Thymus (tissue), 11 donors: ENCODE measurements around the gene NDUFAF8. TPM values are rescaled to one million over a fixed set of nuclear protein-coding genes. Genes with fewer than 3 reads are reported as not detected.
"Not testable (repeated sequence)": the region's sequence is repeated elsewhere in the genome, so short reads cannot be mapped to it uniquely, and the experiment has no call there.

ENCODE experiments used
- DNase-seq, 9 donors: peaks; one replicate each; pipeline ENCODE4 v3.0.0-alpha.2; 2013; ENCODE audit warnings: low spot score in 9 of 9, low read depth in 6 of 9, missing footprints in 1 of 9
- H3K27ac ChIP-seq, 2 donors: one replicate each; pipeline ENCODE4 v1.5.1; 2013; ENCODE audit warnings: control low read depth in 1 of 2, low read depth in 1 of 2, low read length in 1 of 2, mild to moderate bottlenecking in 1 of 2, moderate library complexity in 1 of 2
- H3K27me3 ChIP-seq, 2 donors: one replicate each; pipeline ENCODE4 v1.5.1; 2013; ENCODE audit warnings: low read length in 1 of 2; ENCODE audit not compliant: control insufficient read depth in 2 of 2, insufficient read depth in 1 of 2
- H3K36me3 ChIP-seq, 2 donors: one replicate each; pipeline ENCODE4 v1.5.1; 2013; ENCODE audit warnings: low read length in 1 of 2, mild to moderate bottlenecking in 1 of 2, moderate library complexity in 1 of 2; ENCODE audit not compliant: control insufficient read depth in 2 of 2, insufficient read depth in 2 of 2
- H3K4me1 ChIP-seq, 2 donors: one replicate each; pipeline ENCODE4 v1.5.1; 2013; ENCODE audit warnings: low read length in 2 of 2; ENCODE audit not compliant: control insufficient read depth in 2 of 2, insufficient read depth in 2 of 2
- H3K4me3 ChIP-seq, 2 donors: one replicate each; pipeline ENCODE4 v1.5.1; 2013; ENCODE audit warnings: low read length in 2 of 2, control low read depth in 1 of 2, mild to moderate bottlenecking in 1 of 2
- H3K9me3 ChIP-seq, 2 donors: one replicate each; pipeline ENCODE4 v1.5.1; 2013; ENCODE audit warnings: low read length in 1 of 2, mild to moderate bottlenecking in 1 of 2; ENCODE audit not compliant: control insufficient read depth in 2 of 2, insufficient read depth in 1 of 2
- WGBS: extraction: QIAGEN DNeasy Blood & Tissue Kit; methylation state at CpG from one replicate; pipeline ENCODE4 v1.1.7; 2013; 5-methylcytosine and 5-hydroxymethylcytosine counted together
- polyA plus RNA-seq: library from polyadenylated mRNA; stranded (reverse); fragments of 200-250 nt; gene quantifications from one replicate; pipeline ENCODE4 v1.2.3, GENCODE V29; 2013
- total RNA-seq: library from RNA; stranded (reverse); fragments of 120-200 nt; gene quantifications from one replicate; pipeline ENCODE4 v1.2.4, GENCODE V29; 2013
- donor health status: healthy.

Gene NDUFAF8
- total and polyA plus RNA-seq, 2 donors, result 47.1 to 101 TPM

- no peaks in the 10 kb centered on the region for H3K9me3 ChIP-seq
- peaks cover 3 to 8% of the 10 kb centered on the region in 2 donors for H3K27me3 ChIP-seq
- H3K27ac ChIP-seq, result no peak overlapping the region
- H3K4me1 ChIP-seq, result peaks cover 10 to 23% of the 10 kb centered on the region in 2 donors
- H3K36me3 ChIP-seq, result peaks cover 10 to 23% of the 10 kb centered on the region in 2 donors
- no peak for DNase-seq
- WGBS, result 97% methylated on average over 11 of the region's 11 CpGs
- H3K4me3 ChIP-seq, result no peak overlapping the region
Observed at GRCh38 chr17:81218991-81219390, 20.1 kb upstream of the NDUFAF8 start.

- no peak overlapping the region for H3K4me3 ChIP-seq
- H3K27me3 ChIP-seq, result peaks cover 3 to 13% of the 10 kb centered on the region in 2 donors
- H3K4me1 ChIP-seq, result peaks cover 10 to 24% of the 10 kb centered on the region in 2 donors
- no peaks in the 10 kb centered on the region for H3K9me3 ChIP-seq
- no peak for DNase-seq
- WGBS, result 97% methylated on average over 24 of the region's 24 CpGs
- H3K27ac ChIP-seq, result no peak overlapping the region
- H3K36me3 ChIP-seq, result peaks cover 10 to 23% of the 10 kb centered on the region in 2 donors
Observed at GRCh38 chr17:81219476-81220180, 19.5 kb upstream of the NDUFAF8 start.

- Histone ChIP-seq H3K9me3 (no peaks in the 10 kb centered on the region), H3K4me1 (peaks cover 10 to 24% of the 10 kb centered on the region in 2 donors), H3K27me3 (peaks cover 3 to 13% of the 10 kb centered on the region in 2 donors), H3K36me3 (peaks cover 10 to 23% of the 10 kb centered on the region in 2 donors), H3K4me3 (no peak overlapping the region), H3K27ac (no peak overlapping the region)
- 85% methylated on average over 11 of the region's 11 CpGs for WGBS
- no peak for DNase-seq
Observed at GRCh38 chr17:81221371-81221841, 17.7 kb upstream of the NDUFAF8 start.

GRCh38 chr17:81221842-81222619, 17.1 kb upstream of the NDUFAF8 start:
- no peak for DNase-seq
- Histone ChIP-seq H3K4me3 (peak overlapping the region; percentile 56 to 80), H3K4me1 (peaks cover 10 to 24% of the 10 kb centered on the region in 2 donors), H3K36me3 (peaks cover 5 to 22% of the 10 kb centered on the region in 2 donors), H3K9me3 (no peaks in the 10 kb centered on the region), H3K27me3 (peaks cover 3 to 13% of the 10 kb centered on the region in 2 donors), H3K27ac (no peak overlapping the region)
- 44% methylated on average over 24 of the region's 24 CpGs for WGBS

- H3K4me1 ChIP-seq, result peaks cover 10 to 24% of the 10 kb centered on the region in 2 donors
- H3K36me3 ChIP-seq, result peaks cover 4 to 16% of the 10 kb centered on the region in 2 donors
- no peaks in the 10 kb centered on the region for H3K9me3 ChIP-seq
- peaks cover 3 to 13% of the 10 kb centered on the region in 2 donors for H3K27me3 ChIP-seq
- no peak for DNase-seq
- WGBS, result under 1% methylated on average over 30 of the region's 30 CpGs
- peak overlapping the region; percentile 56 to 80 for H3K4me3 ChIP-seq
- no peak overlapping the region for H3K27ac ChIP-seq
Observed at GRCh38 chr17:81222620-81222905, 16.6 kb upstream of the NDUFAF8 start.

- peak within 1 kb of the TSS; percentile 56 to 80 for H3K4me3 ChIP-seq
- WGBS, result 1% methylated on average over 79 of the region's 79 CpGs
- H3K9me3 ChIP-seq, result no peaks in the 10 kb centered on the region
- peaks cover 3 to 13% of the 10 kb centered on the region in 2 donors for H3K27me3 ChIP-seq
- peaks cover 10 to 24% of the 10 kb centered on the region in 2 donors for H3K4me1 ChIP-seq
- no peak within 1 kb of the TSS for H3K27ac ChIP-seq
- peaks cover 4 to 14% of the 10 kb centered on the region in 2 donors for H3K36me3 ChIP-seq
- DNase-seq, result peak; percentile 86 to 99 (median 96)
Observed at GRCh38 chr17:81222906-81223761, 16.0 kb upstream of the NDUFAF8 start, which contains the start of gene CEP131. CEP131 (minus strand) TSS chr17:81222965; CDS start chr17:81220056, 2,909 bp downstream.

GRCh38 chr17:81223762-81224130, 15.4 kb upstream of the NDUFAF8 start:
- H3K4me3 ChIP-seq, result peak overlapping the region; percentile 21 to 37
- DNase-seq, result peak in 1 of 9 donors; percentile 35
- 5% methylated on average over 11 of the region's 11 CpGs for WGBS

GRCh38 chr17:81227630-81228029, 11.5 kb upstream of the NDUFAF8 start:
- not testable (repeated sequence) for DNase-seq, H3K9me3 ChIP-seq, H3K27ac ChIP-seq, H3K4me1 ChIP-seq, H3K4me3 ChIP-seq
- 77% methylated on average over 2 of the region's 2 CpGs for WGBS
- Histone ChIP-seq H3K36me3 (peaks cover 33 to 44% of the 10 kb centered on the region in 2 donors), H3K27me3 (peaks cover 3 to 13% of the 10 kb centered on the region in 2 donors)

More at GRCh38 chr17:81223762-81224130, 15.4 kb upstream of the NDUFAF8 start:
- Histone ChIP-seq H3K36me3 (peaks cover 4 to 17% of the 10 kb centered on the region in 2 donors), H3K9me3 (no peaks in the 10 kb centered on the region), H3K4me1 (peaks cover 10 to 24% of the 10 kb centered on the region in 2 donors), H3K27ac (no peak overlapping the region), H3K27me3 (peaks cover 3 to 13% of the 10 kb centered on the region in 2 donors)
